ENCODE measurements around the gene CPNE5. TPM values are rescaled to one million over a fixed set of nuclear protein-coding genes. Genes with fewer than 3 reads are reported as not detected.

CPNE5 gene
- total RNA-seq (0.26 TPM in 1 of 2 replicates, not detected in the other), polyA plus RNA-seq (0.02 TPM in 2 replicates), polyA minus RNA-seq (ENCODE audit: low replicate concordance) (1.2 TPM in 1 of 2 replicates, not detected in the other)
- 0.06 TPM in 1 of 2 replicates, not detected in the other for polyA plus RNA-seq (2012)

DNA sequence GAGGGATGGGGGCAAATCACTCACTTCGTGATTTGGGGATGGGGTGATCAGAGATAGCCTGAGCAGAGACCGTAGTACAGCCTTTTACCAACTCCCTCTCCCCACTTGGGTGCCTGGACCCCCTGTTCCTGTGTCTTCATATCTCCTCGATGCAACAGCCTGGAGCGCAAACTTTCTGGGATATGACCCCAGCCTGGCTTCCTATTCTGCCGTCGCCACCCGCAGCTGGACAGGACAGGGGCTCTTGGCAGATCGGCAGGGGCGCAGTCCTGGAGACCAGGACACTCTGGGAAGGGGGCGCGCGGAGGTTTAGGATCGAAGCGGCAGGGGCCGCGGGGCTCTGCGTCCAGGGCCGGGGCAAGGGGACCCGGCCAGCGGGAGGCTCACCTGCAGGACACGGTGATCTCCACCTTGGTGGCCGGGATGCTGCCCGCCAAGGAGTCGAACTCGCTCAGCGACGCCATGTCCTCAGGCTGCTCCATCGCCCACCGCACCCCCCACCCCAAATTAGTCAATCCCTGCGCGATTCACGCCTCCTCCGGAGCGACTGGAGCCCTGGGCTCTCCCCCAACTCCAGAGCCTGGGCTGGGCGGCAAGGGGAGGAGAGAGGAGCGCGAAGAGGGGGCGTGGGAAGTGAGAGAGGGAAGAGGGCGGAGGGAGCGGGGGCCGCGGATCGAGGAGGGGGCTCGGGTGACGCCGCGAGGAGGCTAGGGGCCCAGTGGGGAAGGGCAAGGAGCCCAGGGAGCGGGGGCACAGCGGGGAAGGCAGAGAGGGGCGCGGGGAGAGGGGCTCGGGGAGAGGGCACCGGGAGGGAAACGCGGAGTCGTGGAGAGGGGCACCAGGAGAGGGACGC, at the start of gene CPNE5:
Gene CPNE5 (minus strand): TSS at position 549 of the 853 bp plus-strand sequence. CDS start 67 bp downstream, at position 482.
- H4K20me1 ChIP-seq (ENCODE audit: control insufficient read depth, extremely low read depth, insufficient read depth, low read length) = no peaks in the 10 kb centered on the region
- H3K4me1 ChIP-seq (ENCODE audit: control insufficient read depth, extremely low read depth, insufficient read depth, low read length) = peaks cover 8% of the 10 kb centered on the region
- no peak within 1 kb of the TSS for H3K9ac ChIP-seq (ENCODE audit: insufficient read depth, low read length)
- DNase-seq (ENCODE audit: low read depth in 2 of 2) = no peak
- no peaks in the 10 kb centered on the region for H3K36me3 ChIP-seq (ENCODE audit: control insufficient read depth, insufficient read depth, low read length)
- no peak within 1 kb of the TSS for H2AFZ ChIP-seq (ENCODE audit: low read length)
- peak within 1 kb of the TSS; percentile 33 to 48 (median 35) for H3K4me3 ChIP-seq (replicated peaks in 1 of 4; ENCODE audit: control extremely low read depth in 1 of 4, insufficient read depth in 1 of 4, low read depth in 3 of 4, low read length in 4 of 4)
- no peak within 1 kb of the TSS for H3K27ac ChIP-seq (ENCODE audit: insufficient read depth, low read length)
- H3K4me2 ChIP-seq (ENCODE audit: extremely low read depth, insufficient read depth, low read length) = peak within 1 kb of the TSS; percentile 77
- H3K79me2 ChIP-seq (ENCODE audit: control insufficient read depth, insufficient read depth, low read length) = no peaks in the 10 kb centered on the region
- TF ChIP-seq, protein P1, sequence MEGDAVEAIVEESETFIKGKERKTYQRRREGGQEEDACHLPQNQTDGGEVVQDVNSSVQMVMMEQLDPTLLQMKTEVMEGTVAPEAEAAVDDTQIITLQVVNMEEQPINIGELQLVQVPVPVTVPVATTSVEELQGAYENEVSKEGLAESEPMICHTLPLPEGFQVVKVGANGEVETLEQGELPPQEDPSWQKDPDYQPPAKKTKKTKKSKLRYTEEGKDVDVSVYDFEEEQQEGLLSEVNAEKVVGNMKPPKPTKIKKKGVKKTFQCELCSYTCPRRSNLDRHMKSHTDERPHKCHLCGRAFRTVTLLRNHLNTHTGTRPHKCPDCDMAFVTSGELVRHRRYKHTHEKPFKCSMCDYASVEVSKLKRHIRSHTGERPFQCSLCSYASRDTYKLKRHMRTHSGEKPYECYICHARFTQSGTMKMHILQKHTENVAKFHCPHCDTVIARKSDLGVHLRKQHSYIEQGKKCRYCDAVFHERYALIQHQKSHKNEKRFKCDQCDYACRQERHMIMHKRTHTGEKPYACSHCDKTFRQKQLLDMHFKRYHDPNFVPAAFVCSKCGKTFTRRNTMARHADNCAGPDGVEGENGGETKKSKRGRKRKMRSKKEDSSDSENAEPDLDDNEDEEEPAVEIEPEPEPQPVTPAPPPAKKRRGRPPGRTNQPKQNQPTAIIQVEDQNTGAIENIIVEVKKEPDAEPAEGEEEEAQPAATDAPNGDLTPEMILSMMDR (conservative IDR thresholded peaks at IDR 0.05 in 1 of 2, IDR thresholded peaks at IDR 0.05 in 1 of 2; ENCODE audit: low read depth in 1 of 2, low read length in 2 of 2) = no peak
- TF ChIP-seq EZH2 (IDR thresholded peaks at IDR 0.05; ENCODE audit: low read length, missing control alignments) = peak; percentile 81
- no peaks in the 10 kb centered on the region for H3K9me3 ChIP-seq (ENCODE audit: control insufficient read depth, insufficient read depth, low read depth, low read length)
- H3K27me3 ChIP-seq (ENCODE audit: control insufficient read depth, insufficient read depth, low read length) = peaks cover 22% of the 10 kb centered on the region

DNA sequence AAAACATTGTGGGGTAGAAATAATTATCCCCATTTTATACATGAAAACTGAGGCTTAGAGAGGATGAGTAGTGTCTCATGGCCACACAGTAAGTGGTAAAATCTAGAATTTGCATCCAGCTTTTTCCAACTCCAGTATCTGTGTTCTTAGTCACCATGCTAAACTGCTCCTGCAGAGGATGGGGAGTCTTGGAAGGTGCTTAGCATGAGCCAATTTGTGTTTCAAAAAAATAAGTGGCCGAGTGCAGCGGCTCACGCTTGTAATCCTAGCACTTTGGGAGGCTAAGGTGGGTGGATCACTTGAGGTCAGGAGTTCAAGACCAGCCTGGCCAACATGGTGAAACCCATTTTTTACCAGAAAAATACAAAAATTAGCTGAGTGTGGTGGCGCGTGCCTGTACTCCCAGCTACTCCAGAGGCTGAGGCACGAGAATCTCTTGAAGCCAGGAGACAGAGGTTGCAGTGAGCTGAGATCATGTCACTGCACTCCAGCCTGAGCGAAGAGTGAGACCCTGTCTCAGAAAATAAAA, 48.9 kb upstream of the CPNE5 start:
- no peak overlapping the region for H3K4me3 ChIP-seq (replicated peaks in 1 of 4; ENCODE audit: control extremely low read depth in 1 of 4, insufficient read depth in 1 of 4, low read depth in 3 of 4, low read length in 4 of 4)
- H3K27me3 ChIP-seq (ENCODE audit: control insufficient read depth, insufficient read depth, low read length) = no peaks in the 10 kb centered on the region
- no peaks in the 10 kb centered on the region for H3K36me3 ChIP-seq (ENCODE audit: control insufficient read depth, insufficient read depth, low read length)
- H3K4me1 ChIP-seq (ENCODE audit: control insufficient read depth, extremely low read depth, insufficient read depth, low read length) = peaks cover 6% of the 10 kb centered on the region
- no peak for DNase-seq (ENCODE audit: low read depth in 2 of 2)
- H3K27ac ChIP-seq (ENCODE audit: insufficient read depth, low read length) = no peak overlapping the region
- no peak overlapping the region for H3K9ac ChIP-seq (ENCODE audit: insufficient read depth, low read length)
- no peak overlapping the region for H3K4me2 ChIP-seq (ENCODE audit: extremely low read depth, insufficient read depth, low read length)
- no peak for TF ChIP-seq EZH2 (IDR thresholded peaks at IDR 0.05; ENCODE audit: low read length, missing control alignments)
- TF ChIP-seq, protein P1 (conservative IDR thresholded peaks at IDR 0.05 in 1 of 2, IDR thresholded peaks at IDR 0.05 in 1 of 2; ENCODE audit: low read depth in 1 of 2, low read length in 2 of 2) = no peak
- H4K20me1 ChIP-seq (ENCODE audit: control insufficient read depth, extremely low read depth, insufficient read depth, low read length) = no peaks in the 10 kb centered on the region
- H2AFZ ChIP-seq (ENCODE audit: low read length) = no peak overlapping the region
- H3K79me2 ChIP-seq (ENCODE audit: control insufficient read depth, insufficient read depth, low read length) = peaks cover 42% of the 10 kb centered on the region
- H3K9me3 ChIP-seq (ENCODE audit: control insufficient read depth, insufficient read depth, low read depth, low read length) = no peaks in the 10 kb centered on the region

DNA sequence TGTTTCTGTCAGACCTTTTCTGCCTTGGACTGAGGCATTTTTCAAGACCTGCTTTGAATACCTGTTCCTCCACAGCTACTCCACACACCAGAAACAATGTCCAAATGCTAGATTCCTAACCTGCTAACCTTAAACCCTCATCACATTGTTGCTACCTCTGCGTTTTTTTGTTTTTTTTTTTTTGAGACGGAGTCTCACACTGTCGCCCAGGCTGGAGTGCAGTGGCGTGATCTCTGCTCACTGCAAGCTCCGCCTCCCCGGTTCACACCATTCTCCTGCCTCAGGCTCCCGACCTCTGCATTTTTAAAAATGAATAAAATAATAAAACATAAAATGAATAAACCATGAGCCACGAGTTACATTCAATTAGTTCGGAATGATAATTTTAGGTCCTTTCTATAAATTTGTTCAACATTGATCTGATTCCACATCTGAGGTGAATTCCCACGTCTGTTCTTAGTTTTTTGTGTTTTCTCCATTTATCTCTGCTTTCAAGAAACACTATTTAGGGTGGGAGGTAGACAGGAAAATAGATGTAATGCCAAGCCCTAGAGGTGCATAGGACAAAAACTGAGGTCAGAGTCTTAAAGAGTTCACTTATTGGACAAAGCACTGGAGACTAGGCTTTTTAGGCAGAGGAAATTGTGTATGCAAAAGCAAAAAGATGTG, 47.8 kb upstream of the CPNE5 start:
- Histone ChIP-seq H3K4me3 (replicated peaks in 1 of 4; ENCODE audit: control extremely low read depth in 1 of 4, insufficient read depth in 1 of 4, low read depth in 3 of 4, low read length in 4 of 4) (peak overlapping the region; percentile 75 to 98 (median 88)), H3K79me2 (ENCODE audit: control insufficient read depth, insufficient read depth, low read length) (peaks cover 37% of the 10 kb centered on the region), H2AFZ (ENCODE audit: low read length) (no peak overlapping the region), H3K4me2 (ENCODE audit: extremely low read depth, insufficient read depth, low read length) (peak overlapping the region; percentile 49), H3K27ac (ENCODE audit: insufficient read depth, low read length) (no peak overlapping the region), H3K27me3 (ENCODE audit: control insufficient read depth, insufficient read depth, low read length) (no peaks in the 10 kb centered on the region), H3K36me3 (ENCODE audit: control insufficient read depth, insufficient read depth, low read length) (no peaks in the 10 kb centered on the region), H3K4me1 (ENCODE audit: control insufficient read depth, extremely low read depth, insufficient read depth, low read length) (peaks cover 6% of the 10 kb centered on the region), H3K9ac (ENCODE audit: insufficient read depth, low read length) (no peak overlapping the region), H4K20me1 (ENCODE audit: control insufficient read depth, extremely low read depth, insufficient read depth, low read length) (no peaks in the 10 kb centered on the region), H3K9me3 (ENCODE audit: control insufficient read depth, insufficient read depth, low read depth, low read length) (no peaks in the 10 kb centered on the region)
- DNase-seq (ENCODE audit: low read depth in 2 of 2) = no peak
- TF ChIP-seq EZH2 (IDR thresholded peaks at IDR 0.05; ENCODE audit: low read length, missing control alignments) = no peak
- TF ChIP-seq, protein P1 (conservative IDR thresholded peaks at IDR 0.05 in 1 of 2, IDR thresholded peaks at IDR 0.05 in 1 of 2; ENCODE audit: low read depth in 1 of 2, low read length in 2 of 2) = no peak
